MM.1S (cell line): ENCODE data around the gene PAXX.

Experiments
- EZH2 ChIP-seq: fragments of 300-600 bp; sonication (generic); optimal IDR thresholded peaks from 2 replicates; pipeline ENCODE3; 2017; ENCODE audit warnings: low read depth, mild to moderate bottlenecking, antibody characterized with exemption, low read length, mixed read lengths
- TF ChIP-seq, protein P1 (sequence below): fragments of 300-600 bp; sonication (generic); IDR thresholded peaks from 2 replicates; pipeline ENCODE4 v1.5.1; 2016; ENCODE audit warnings: antibody characterized with exemption, low read length, mixed read lengths

- TF ChIP-seq, protein P1, sequence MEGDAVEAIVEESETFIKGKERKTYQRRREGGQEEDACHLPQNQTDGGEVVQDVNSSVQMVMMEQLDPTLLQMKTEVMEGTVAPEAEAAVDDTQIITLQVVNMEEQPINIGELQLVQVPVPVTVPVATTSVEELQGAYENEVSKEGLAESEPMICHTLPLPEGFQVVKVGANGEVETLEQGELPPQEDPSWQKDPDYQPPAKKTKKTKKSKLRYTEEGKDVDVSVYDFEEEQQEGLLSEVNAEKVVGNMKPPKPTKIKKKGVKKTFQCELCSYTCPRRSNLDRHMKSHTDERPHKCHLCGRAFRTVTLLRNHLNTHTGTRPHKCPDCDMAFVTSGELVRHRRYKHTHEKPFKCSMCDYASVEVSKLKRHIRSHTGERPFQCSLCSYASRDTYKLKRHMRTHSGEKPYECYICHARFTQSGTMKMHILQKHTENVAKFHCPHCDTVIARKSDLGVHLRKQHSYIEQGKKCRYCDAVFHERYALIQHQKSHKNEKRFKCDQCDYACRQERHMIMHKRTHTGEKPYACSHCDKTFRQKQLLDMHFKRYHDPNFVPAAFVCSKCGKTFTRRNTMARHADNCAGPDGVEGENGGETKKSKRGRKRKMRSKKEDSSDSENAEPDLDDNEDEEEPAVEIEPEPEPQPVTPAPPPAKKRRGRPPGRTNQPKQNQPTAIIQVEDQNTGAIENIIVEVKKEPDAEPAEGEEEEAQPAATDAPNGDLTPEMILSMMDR: no peak
- TF ChIP-seq EZH2: no peak
Measured at GRCh38 chr9:137022662-137023008, 30.4 kb downstream of the PAXX start.
